Hepatocyte (in vitro differentiated cells): Measurements from ENCODE around the gene CPZ. TPM values are rescaled to one million over a fixed set of nuclear protein-coding genes. Genes with fewer than 3 reads are reported as not detected.

Experiments used
- DNase-seq: peaks from one replicate; pipeline ENCODE4 v3.0.0-alpha.2; 2016; ENCODE audit warnings: low spot score
- H2AFZ ChIP-seq: fragments of 200-600 bp; sonication (generic); 2 replicates; pipeline ENCODE4 v1.6.0; 2016; ENCODE audit warnings: antibody characterized with exemption, mild to moderate bottlenecking
- H3K27ac ChIP-seq: fragments of 200-600 bp; sonication (generic); 2 replicates; pipeline ENCODE4 v1.5.1; 2016; ENCODE audit warnings: mild to moderate bottlenecking
- H3K27me3 ChIP-seq: fragments of 200-600 bp; sonication (generic); 2 replicates; pipeline ENCODE4 v1.6.1; 2016
- H3K36me3 ChIP-seq: fragments of 200-600 bp; sonication (generic); replicated peaks from 2 replicates; pipeline ENCODE4 v1.5.1; 2016; ENCODE audit warnings: low read depth; ENCODE audit not compliant: insufficient read depth
- H3K4me1 ChIP-seq: fragments of 200-600 bp; sonication (generic); 2 replicates; pipeline ENCODE4 v1.5.1; 2016; ENCODE audit warnings: mild to moderate bottlenecking, moderate library complexity; ENCODE audit not compliant: insufficient read depth
- H3K4me2 ChIP-seq: fragments of 200-600 bp; sonication (generic); 2 replicates; pipeline ENCODE4 v1.6.0; 2016
- H3K4me3 ChIP-seq: fragments of 200-600 bp; sonication (generic); 2 replicates; pipeline ENCODE4 v1.5.1; 2016; ENCODE audit warnings: mild to moderate bottlenecking
- H3K79me2 ChIP-seq: fragments of 200-600 bp; sonication (generic); 2 replicates; pipeline ENCODE4 v1.6.0; 2017; ENCODE audit warnings: mild to moderate bottlenecking
- H3K9me2 ChIP-seq: fragments of 200-600 bp; sonication (generic); replicated peaks from 2 replicates; pipeline ENCODE4 v1.6.0; 2017; ENCODE audit warnings: mild to moderate bottlenecking; ENCODE audit not compliant: insufficient read depth
- H3K9me3 ChIP-seq: fragments of 200-600 bp; sonication (generic); 2 replicates; pipeline ENCODE4 v1.5.1; 2016; ENCODE audit warnings: low read depth, mild to moderate bottlenecking
- H4K20me1 ChIP-seq: fragments of 200-600 bp; sonication (generic); 2 replicates; pipeline ENCODE4 v1.6.0; 2016; ENCODE audit warnings: mild to moderate bottlenecking; ENCODE audit not compliant: insufficient read depth, poor library complexity, severe bottlenecking
- EZH2 ChIP-seq: fragments of 200-600 bp; sonication (generic); IDR thresholded peaks from 2 replicates; pipeline ENCODE4 v1.6.1; 2016; ENCODE audit warnings: antibody characterized with exemption, mild to moderate bottlenecking, borderline replicate concordance
- EZH2phosphoT487 ChIP-seq: fragments of 200-600 bp; sonication (generic); IDR thresholded peaks from one replicate; pipeline ENCODE4 v1.6.1; 2018; ENCODE audit warnings: antibody characterized with exemption, mild to moderate bottlenecking, low read depth, moderate library complexity; ENCODE audit not compliant: unreplicated experiment, severe bottlenecking
- WGBS: methylation state at CpG from one replicate; pipeline ENCODE4 v1.1.6; 2016; ENCODE audit warnings: low lambda C conversion rate; ENCODE audit errors: missing lambda C conversion rate; 5-methylcytosine and 5-hydroxymethylcytosine counted together
- polyA plus RNA-seq: library from polyadenylated mRNA; unstranded; fragments of >200 nt; fragmentation: Nextera tagmentation; extraction: Ambion mirVana; gene quantifications from 2 replicates; pipeline ENCODE4 v1.2.1, GENCODE V29; 2016
- total RNA-seq: library from RNA; depleted of rRNA; stranded (reverse); fragments of >200 nt; gene quantifications from 2 replicates; pipeline ENCODE4 v1.2.3, GENCODE V29; 2014
- TF ChIP-seq, protein P1 (sequence below): fragments of 200-600 bp; sonication (generic); IDR thresholded peaks from 2 replicates; pipeline ENCODE4 v1.5.1; 2016; ENCODE audit warnings: antibody characterized with exemption, mild to moderate bottlenecking; ENCODE audit not compliant: poor library complexity

CPZ gene
- total and polyA plus RNA-seq, 2 experiments from 2014 or later: 34.8 to 113 TPM

GRCh38 chr4:8552024-8552423 lies 40.5 kb upstream of the CPZ start:
- 66% methylated on average over 4 of the region's 4 CpGs for WGBS
- Histone ChIP-seq H3K4me2 (no peak overlapping the region), H3K4me1 (peaks cover 8% of the 10 kb centered on the region), H2AFZ (no peak overlapping the region), H3K4me3 (no peak overlapping the region), H3K36me3 (no peaks in the 10 kb centered on the region), H3K79me2 (no peaks in the 10 kb centered on the region), H3K27ac (no peak overlapping the region), H3K27me3 (no peaks in the 10 kb centered on the region), H3K9me3 (no peaks in the 10 kb centered on the region), H4K20me1 (no peaks in the 10 kb centered on the region), H3K9me2 (no peaks in the 10 kb centered on the region)
- DNase-seq: no peak
- no peak for TF ChIP-seq EZH2
- TF ChIP-seq EZH2phosphoT487: no peak
- TF ChIP-seq, protein P1, sequence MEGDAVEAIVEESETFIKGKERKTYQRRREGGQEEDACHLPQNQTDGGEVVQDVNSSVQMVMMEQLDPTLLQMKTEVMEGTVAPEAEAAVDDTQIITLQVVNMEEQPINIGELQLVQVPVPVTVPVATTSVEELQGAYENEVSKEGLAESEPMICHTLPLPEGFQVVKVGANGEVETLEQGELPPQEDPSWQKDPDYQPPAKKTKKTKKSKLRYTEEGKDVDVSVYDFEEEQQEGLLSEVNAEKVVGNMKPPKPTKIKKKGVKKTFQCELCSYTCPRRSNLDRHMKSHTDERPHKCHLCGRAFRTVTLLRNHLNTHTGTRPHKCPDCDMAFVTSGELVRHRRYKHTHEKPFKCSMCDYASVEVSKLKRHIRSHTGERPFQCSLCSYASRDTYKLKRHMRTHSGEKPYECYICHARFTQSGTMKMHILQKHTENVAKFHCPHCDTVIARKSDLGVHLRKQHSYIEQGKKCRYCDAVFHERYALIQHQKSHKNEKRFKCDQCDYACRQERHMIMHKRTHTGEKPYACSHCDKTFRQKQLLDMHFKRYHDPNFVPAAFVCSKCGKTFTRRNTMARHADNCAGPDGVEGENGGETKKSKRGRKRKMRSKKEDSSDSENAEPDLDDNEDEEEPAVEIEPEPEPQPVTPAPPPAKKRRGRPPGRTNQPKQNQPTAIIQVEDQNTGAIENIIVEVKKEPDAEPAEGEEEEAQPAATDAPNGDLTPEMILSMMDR: no peak

- Histone ChIP-seq H3K4me3 (no peak overlapping the region), H3K4me1 (peaks cover 5% of the 10 kb centered on the region), H3K79me2 (no peaks in the 10 kb centered on the region), H4K20me1 (no peaks in the 10 kb centered on the region), H3K36me3 (no peaks in the 10 kb centered on the region), H3K27ac (no peak overlapping the region), H3K4me2 (no peak overlapping the region), H3K27me3 (no peaks in the 10 kb centered on the region), H2AFZ (no peak overlapping the region), H3K9me2 (no peaks in the 10 kb centered on the region), H3K9me3 (no peaks in the 10 kb centered on the region)
- 81% methylated on average over 8 of the region's 8 CpGs for WGBS
- no peak for DNase-seq
- no peak for TF ChIP-seq EZH2
Observed at GRCh38 chr4:8552581-8553205, 39.9 kb upstream of the CPZ start.

DNA sequence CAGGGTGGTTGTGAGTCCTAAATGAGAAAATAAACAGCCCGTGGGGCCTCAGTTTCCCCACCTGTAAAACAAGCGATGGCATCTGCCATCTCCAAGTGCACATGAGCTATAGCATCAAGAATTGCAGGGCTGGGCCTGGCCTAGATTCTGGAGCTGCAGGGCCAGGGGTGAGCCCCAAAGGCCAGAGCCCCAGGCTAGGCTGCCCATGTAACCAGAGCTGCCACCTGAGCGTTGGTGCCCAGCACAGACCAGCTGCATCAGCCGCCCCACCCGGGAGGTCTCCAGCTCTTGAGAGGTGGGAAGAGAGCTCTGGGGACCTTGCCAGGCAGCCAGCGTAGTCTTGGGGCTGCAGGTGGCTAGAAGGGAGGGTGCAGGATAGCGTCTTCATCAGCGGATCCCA lies 39.3 kb upstream of the CPZ start:
- no peaks in the 10 kb centered on the region for H3K9me3 ChIP-seq
- no peak overlapping the region for H2AFZ ChIP-seq
- TF ChIP-seq EZH2: no peak
- TF ChIP-seq, protein P1: no peak
- no peak for TF ChIP-seq EZH2phosphoT487
- no peaks in the 10 kb centered on the region for H3K79me2 ChIP-seq
- no peaks in the 10 kb centered on the region for H4K20me1 ChIP-seq
- no peaks in the 10 kb centered on the region for H3K27me3 ChIP-seq
- peaks cover 4% of the 10 kb centered on the region for H3K4me1 ChIP-seq
- no peak overlapping the region for H3K4me2 ChIP-seq
- H3K27ac ChIP-seq: no peak overlapping the region
- no peaks in the 10 kb centered on the region for H3K9me2 ChIP-seq
- DNase-seq: no peak
- no peak overlapping the region for H3K4me3 ChIP-seq
- WGBS: 92% methylated on average over 8 of the region's 8 CpGs
- H3K36me3 ChIP-seq: no peaks in the 10 kb centered on the region

GRCh38 chr4:8553991-8554405 lies 38.6 kb upstream of the CPZ start:
- 46% methylated on average over 12 of the region's 12 CpGs for WGBS
- H3K9me2 ChIP-seq: no peaks in the 10 kb centered on the region

More at GRCh38 chr4:8553991-8554405, 38.6 kb upstream of the CPZ start:
- no peak overlapping the region for H2AFZ ChIP-seq
- H3K4me2 ChIP-seq: no peak overlapping the region
- DNase-seq: no peak
- H3K27me3 ChIP-seq: no peaks in the 10 kb centered on the region
- no peak overlapping the region for H3K4me3 ChIP-seq
- no peaks in the 10 kb centered on the region for H3K79me2 ChIP-seq
- no peaks in the 10 kb centered on the region for H3K9me3 ChIP-seq
- H4K20me1 ChIP-seq: no peaks in the 10 kb centered on the region
- TF ChIP-seq, protein P1: no peak
- TF ChIP-seq EZH2 (no peak), EZH2phosphoT487 (no peak)
- no peaks in the 10 kb centered on the region for H3K36me3 ChIP-seq
- H3K27ac ChIP-seq: no peak overlapping the region
- peaks cover 4% of the 10 kb centered on the region for H3K4me1 ChIP-seq
